ENCODE results near the gene RASA1. TPM values are rescaled to one million over a fixed set of nuclear protein-coding genes. Genes with fewer than 3 reads are reported as not detected.
"Not testable (repeated sequence)": the region's sequence is repeated elsewhere in the genome, so short reads cannot be mapped to it uniquely, and the experiment has no call there.

The RASA1 gene
- polyA plus RNA-seq, 1 experiment: 67.3 TPM

DNA sequence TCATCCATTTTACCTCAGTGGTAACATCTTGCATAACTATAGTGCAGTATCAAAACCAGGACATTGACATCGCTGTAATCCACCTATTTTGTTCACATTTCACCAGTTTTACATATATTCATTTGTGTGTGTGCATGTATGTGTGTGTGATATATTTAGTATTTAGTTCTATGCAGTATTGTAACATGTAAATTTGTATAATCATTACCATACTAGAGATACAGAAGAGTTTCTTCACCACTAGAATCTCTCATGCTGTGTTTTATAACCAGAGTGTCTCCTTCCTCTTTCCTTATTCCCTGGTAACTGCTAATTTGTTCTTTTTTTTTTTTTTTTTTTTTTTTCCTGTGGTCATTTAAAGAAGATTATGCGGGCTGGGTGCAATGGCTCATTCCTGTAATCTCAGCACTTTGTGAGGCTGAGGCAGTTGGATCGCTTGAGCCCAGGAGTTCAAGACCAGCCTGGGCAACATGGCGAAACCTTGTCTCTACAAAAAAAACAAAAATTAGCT, 11.0 kb downstream of the RASA1 start:
- POLR2A ChIA-PET: no interaction called here
- no peaks in the 10 kb centered on the region for H3K9me3 ChIP-seq (ENCODE audit: control insufficient read depth, insufficient read depth, low read length)
- TF ChIP-seq, protein P1, sequence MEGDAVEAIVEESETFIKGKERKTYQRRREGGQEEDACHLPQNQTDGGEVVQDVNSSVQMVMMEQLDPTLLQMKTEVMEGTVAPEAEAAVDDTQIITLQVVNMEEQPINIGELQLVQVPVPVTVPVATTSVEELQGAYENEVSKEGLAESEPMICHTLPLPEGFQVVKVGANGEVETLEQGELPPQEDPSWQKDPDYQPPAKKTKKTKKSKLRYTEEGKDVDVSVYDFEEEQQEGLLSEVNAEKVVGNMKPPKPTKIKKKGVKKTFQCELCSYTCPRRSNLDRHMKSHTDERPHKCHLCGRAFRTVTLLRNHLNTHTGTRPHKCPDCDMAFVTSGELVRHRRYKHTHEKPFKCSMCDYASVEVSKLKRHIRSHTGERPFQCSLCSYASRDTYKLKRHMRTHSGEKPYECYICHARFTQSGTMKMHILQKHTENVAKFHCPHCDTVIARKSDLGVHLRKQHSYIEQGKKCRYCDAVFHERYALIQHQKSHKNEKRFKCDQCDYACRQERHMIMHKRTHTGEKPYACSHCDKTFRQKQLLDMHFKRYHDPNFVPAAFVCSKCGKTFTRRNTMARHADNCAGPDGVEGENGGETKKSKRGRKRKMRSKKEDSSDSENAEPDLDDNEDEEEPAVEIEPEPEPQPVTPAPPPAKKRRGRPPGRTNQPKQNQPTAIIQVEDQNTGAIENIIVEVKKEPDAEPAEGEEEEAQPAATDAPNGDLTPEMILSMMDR (IDR thresholded peaks at IDR 0.05; ENCODE audit: low read depth, low read length): no peak

DNA sequence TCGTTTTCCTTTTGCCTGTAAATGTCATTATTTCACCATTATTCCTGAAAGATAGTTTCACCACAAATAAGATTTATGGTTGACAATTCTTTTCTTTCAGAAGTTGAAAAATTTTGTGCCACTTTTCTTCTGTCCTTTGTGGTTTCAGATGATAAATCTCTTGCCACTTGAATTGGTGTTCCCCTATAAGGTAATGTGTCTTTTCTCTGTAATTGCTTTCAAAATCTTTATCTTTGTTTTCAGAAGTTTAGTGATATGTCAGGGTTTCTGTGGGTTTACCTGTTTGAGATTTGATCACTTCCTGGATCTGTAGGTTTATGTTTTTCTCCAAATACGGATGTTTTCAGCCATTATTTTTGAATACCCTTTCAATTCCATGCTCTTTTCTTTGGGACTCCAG, 14.6 kb downstream of the RASA1 start:
- ChIA-PET CTCF (no interaction called here), POLR2A (no interaction called here)
- TF ChIP-seq, protein P1 (IDR thresholded peaks at IDR 0.05; ENCODE audit: low read depth, low read length): no peak
- Histone ChIP-seq H3K27me3 (ENCODE audit: control insufficient read depth, insufficient read depth, low read length) (no peaks in the 10 kb centered on the region), H3K4me3 (ENCODE audit: low read depth, low read length) (no peak overlapping the region), H3K9me3 (ENCODE audit: control insufficient read depth, insufficient read depth, low read length) (no peaks in the 10 kb centered on the region), H3K27ac (ENCODE audit: low read depth, low read length) (no peak overlapping the region)
- DNase-seq (ENCODE audit: low read depth, low spot score): no peak

More for the DNA sequence above, 11.0 kb downstream of the RASA1 start:
- no peak for DNase-seq (ENCODE audit: low read depth, low spot score)
- Histone ChIP-seq H3K27me3 (ENCODE audit: control insufficient read depth, insufficient read depth, low read length) (no peaks in the 10 kb centered on the region), H3K27ac (ENCODE audit: low read depth, low read length) (no peak overlapping the region), H3K4me3 (ENCODE audit: low read depth, low read length) (no peak overlapping the region)
- CTCF ChIA-PET: no interaction called here

DNA sequence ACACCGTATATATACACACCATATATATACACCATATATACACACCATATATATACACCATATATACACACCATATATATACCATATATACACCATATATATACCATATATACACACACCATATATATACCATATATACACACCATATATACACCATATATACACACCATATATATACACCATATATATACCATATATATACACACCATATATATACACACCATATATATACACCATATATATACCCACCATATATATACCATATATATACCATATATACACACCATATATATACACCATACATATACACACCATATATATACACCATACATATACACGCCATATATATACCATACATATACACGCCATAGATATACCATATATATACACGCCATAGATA, 19.6 kb downstream of the RASA1 start:
- H3K27me3 ChIP-seq (ENCODE audit: control insufficient read depth, insufficient read depth, low read length); H3K9me3 ChIP-seq (ENCODE audit: control insufficient read depth, insufficient read depth, low read length); DNase-seq (ENCODE audit: low read depth, low spot score); H3K4me3 ChIP-seq (ENCODE audit: low read depth, low read length); POLR2A ChIA-PET; H3K27ac ChIP-seq (ENCODE audit: low read depth, low read length); CTCF ChIA-PET: not testable (repeated sequence)

DNA sequence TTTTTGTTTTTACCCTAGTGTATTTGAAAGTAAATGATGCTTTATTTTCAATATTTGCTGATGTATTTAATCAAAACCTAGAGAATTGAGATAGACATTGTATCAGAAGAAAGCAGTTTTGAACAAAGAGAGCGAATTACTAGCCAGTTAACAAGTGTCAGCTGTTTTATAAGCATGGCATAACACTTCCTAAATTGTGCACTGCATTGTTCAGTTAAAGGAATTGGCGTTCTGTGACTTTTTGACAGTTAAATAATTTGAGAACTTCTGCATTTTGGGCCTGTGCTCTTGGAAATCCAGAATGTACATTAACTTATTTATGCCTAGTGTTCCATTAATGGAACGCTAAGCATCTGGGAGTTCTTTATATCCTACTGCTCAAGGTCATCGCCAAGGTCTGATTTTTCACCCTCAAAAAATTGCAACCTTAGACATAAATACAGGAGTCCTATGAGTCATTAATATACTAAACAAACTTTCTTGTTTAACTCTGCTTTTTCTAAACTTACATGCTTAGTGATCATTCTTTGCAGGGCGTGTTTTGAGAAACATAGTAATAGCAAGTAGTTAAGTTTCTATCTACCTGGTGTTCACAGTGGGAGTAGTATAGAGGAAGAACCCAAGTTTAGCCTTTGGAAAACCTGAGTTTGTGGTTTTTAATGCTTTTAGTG, 31.1 kb downstream of the RASA1 start:
- ChIA-PET POLR2A (no interaction called here), CTCF (interaction anchor here (1.2 to 1.6 kb wide), 2 partner anchors 101 to 228 kb away, joined by 3 to 5 read pairs; no protein-coding TSS in a partner anchor)
- DNase-seq (ENCODE audit: low read depth, low spot score): no peak
- H3K9me3 ChIP-seq (ENCODE audit: control insufficient read depth, insufficient read depth, low read length): no peaks in the 10 kb centered on the region
- TF ChIP-seq, protein P1 (IDR thresholded peaks at IDR 0.05; ENCODE audit: low read depth, low read length): no peak
- no peak overlapping the region for H3K27ac ChIP-seq (ENCODE audit: low read depth, low read length)
- H3K27me3 ChIP-seq (ENCODE audit: control insufficient read depth, insufficient read depth, low read length): no peaks in the 10 kb centered on the region
- H3K4me3 ChIP-seq (ENCODE audit: low read depth, low read length): no peak overlapping the region

DNA sequence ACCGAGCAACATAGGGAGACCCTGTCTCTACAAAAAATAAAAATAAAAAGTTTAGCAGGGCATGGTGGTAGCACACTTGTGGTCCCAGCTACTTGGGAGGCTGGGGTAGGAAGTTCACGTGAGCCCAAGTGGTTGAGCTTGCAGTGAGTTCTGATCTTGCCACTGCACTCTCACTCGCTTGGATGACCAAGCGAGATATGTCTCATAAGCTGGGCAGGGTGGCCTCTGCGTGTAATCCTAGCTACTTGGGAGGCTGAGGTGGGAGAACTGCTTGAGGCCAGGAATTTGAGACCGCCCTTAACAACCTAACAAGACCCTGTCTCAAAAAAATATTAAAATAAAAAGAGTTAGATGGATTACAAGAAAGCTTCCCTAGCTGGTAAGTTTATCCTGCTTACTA, 32.5 kb downstream of the RASA1 start:
- ChIA-PET CTCF (no interaction called here), POLR2A (no interaction called here)
- DNase-seq (ENCODE audit: low read depth, low spot score): no peak
- peak overlapping the region; percentile 58 for H3K27ac ChIP-seq (ENCODE audit: low read depth, low read length)
- no peak overlapping the region for H3K4me3 ChIP-seq (ENCODE audit: low read depth, low read length)
- no peaks in the 10 kb centered on the region for H3K9me3 ChIP-seq (ENCODE audit: control insufficient read depth, insufficient read depth, low read length)
- TF ChIP-seq, protein P1 (IDR thresholded peaks at IDR 0.05; ENCODE audit: low read depth, low read length): no peak
- H3K27me3 ChIP-seq (ENCODE audit: control insufficient read depth, insufficient read depth, low read length): no peaks in the 10 kb centered on the region

Data from AG04450 (cell line).